WTC11 (cell line): ENCODE measurements around the gene SEL1L3. TPM values are rescaled to one million over a fixed set of nuclear protein-coding genes. Genes with fewer than 3 reads are reported as not detected.

ENCODE experiments used
- ATAC-seq: fragments of 200-7000 bp; cut with Tn5 transposase; 2 replicates; pipeline ENCODE4 v1.10.0; 2021; ENCODE audit warnings: mild to moderate bottlenecking, moderate library complexity
- CTCF ChIA-PET: fragments of 300-600 bp; sonication (Branson Sonifier 250); formaldehyde crosslinking; loops from one replicate; lab custom pipeline; 2021; ENCODE audit warnings: antibody characterized with exemption; lab: Charles Lee
- POLR2A ChIA-PET: fragments of 350-600 bp; sonication (Branson Sonifier 250); formaldehyde crosslinking; loops from one replicate; lab custom pipeline; 2021; ENCODE audit warnings: antibody characterized with exemption; lab: Charles Lee
- DNase-seq: peaks from one replicate; pipeline ENCODE4 v3.0.0; 2021; ENCODE audit warnings: low spot score
- H3K27ac Mint-ChIP-seq: 2 replicates; pipeline ENCODE4 v1.8.0; 2021; ENCODE audit warnings: mixed read lengths
- H3K27me3 Mint-ChIP-seq: 2 replicates; pipeline ENCODE4 v1.8.0; 2021; ENCODE audit warnings: low read depth, mild to moderate bottlenecking, moderate library complexity, mixed read lengths
- H3K36me3 Mint-ChIP-seq: 2 replicates; pipeline ENCODE4 v1.8.0; 2021; ENCODE audit warnings: mixed read lengths
- H3K4me1 Mint-ChIP-seq: 2 replicates; pipeline ENCODE4 v1.8.0; 2022; ENCODE audit warnings: mixed read lengths
- H3K4me3 Mint-ChIP-seq: 2 replicates; pipeline ENCODE4 v1.8.0; 2021; ENCODE audit warnings: mild to moderate bottlenecking, moderate library complexity, mixed read lengths
- H3K9me3 Mint-ChIP-seq: 2 replicates; pipeline ENCODE4 v1.8.0; 2021; ENCODE audit warnings: mixed read lengths
- CREB1 ChIP-seq: sonication (generic); formaldehyde crosslinking; IDR thresholded peaks from 2 replicates; pipeline ENCODE4 v1.8.0; 2023; ENCODE audit warnings: mild to moderate bottlenecking, missing genetic modification reagents
- FOXJ3 ChIP-seq: sonication (generic); formaldehyde crosslinking; IDR thresholded peaks from 2 replicates; pipeline ENCODE4 v1.9.0; 2021; ENCODE audit warnings: missing genetic modification reagents, mild to moderate bottlenecking, borderline replicate concordance
- GTF2I ChIP-seq: fragments of 250-450 bp; sonication (Bioruptor Pico); conservative IDR thresholded peaks from 2 replicates; pipeline ENCODE4 v1.4.0; 2021; ENCODE audit warnings: mild to moderate bottlenecking
- JAZF1 ChIP-seq: fragments of 250-450 bp; sonication (Bioruptor Pico); IDR thresholded peaks from 2 replicates; pipeline ENCODE4 v1.9.0; 2021; ENCODE audit warnings: moderate library complexity, mild to moderate bottlenecking, inconsistent platforms
- MAX ChIP-seq: sonication (generic); formaldehyde crosslinking; IDR thresholded peaks from 2 replicates; pipeline ENCODE4 v1.8.0; 2022; ENCODE audit warnings: mild to moderate bottlenecking, missing genetic modification reagents
- NR3C1 ChIP-seq: sonication (generic); formaldehyde crosslinking; conservative IDR thresholded peaks from 2 replicates; pipeline ENCODE4 v1.8.1; 2023; ENCODE audit warnings: low read depth, mild to moderate bottlenecking, missing genetic modification reagents
- OVOL2 ChIP-seq: fragments of 250-450 bp; sonication (Bioruptor Pico); IDR thresholded peaks from 2 replicates; pipeline ENCODE4 v1.9.0; 2021; ENCODE audit warnings: mild to moderate bottlenecking, borderline replicate concordance
- RORB ChIP-seq: fragments of 250-450 bp; sonication (Bioruptor Pico); IDR thresholded peaks from 2 replicates; pipeline ENCODE4 v1.9.0; 2021; ENCODE audit warnings: mild to moderate bottlenecking
- SOX15 ChIP-seq: fragments of 250-450 bp; sonication (Bioruptor Pico); IDR thresholded peaks from 2 replicates; pipeline ENCODE4 v1.9.0; 2021; ENCODE audit warnings: mild to moderate bottlenecking
- TEAD4 ChIP-seq: sonication (generic); formaldehyde crosslinking; IDR thresholded peaks from 2 replicates; pipeline ENCODE4 v1.8.0; 2022; ENCODE audit warnings: mild to moderate bottlenecking, missing genetic modification reagents
- USF2 ChIP-seq: sonication (generic); formaldehyde crosslinking; IDR thresholded peaks from 2 replicates; pipeline ENCODE4 v1.8.1; 2023; ENCODE audit warnings: mild to moderate bottlenecking, missing genetic modification reagents, moderate library complexity
- ZNF416 ChIP-seq: fragments of 250-450 bp; sonication (Bioruptor Pico); IDR thresholded peaks from 2 replicates; pipeline ENCODE4 v1.9.0; 2021; ENCODE audit warnings: mild to moderate bottlenecking, inconsistent platforms
- ZNF423 ChIP-seq: fragments of 250-450 bp; sonication (Bioruptor Pico); IDR thresholded peaks from 2 replicates; pipeline ENCODE4 v2.1.2; 2022; ENCODE audit warnings: mild to moderate bottlenecking, moderate library complexity
- ZNF512 ChIP-seq: sonication (generic); formaldehyde crosslinking; IDR thresholded peaks from 2 replicates; pipeline ENCODE4 v1.8.1; 2022; ENCODE audit warnings: missing genetic modification reagents, borderline replicate concordance
- total RNA-seq: library from RNA; stranded (reverse); gene quantifications from 3 replicates; pipeline ENCODE4 v1.2.3, GENCODE V29; 2021
- TF ChIP-seq, protein P1 (sequence below): sonication (generic); formaldehyde crosslinking; IDR thresholded peaks from 2 replicates; pipeline ENCODE4 v1.8.1; 2022; ENCODE audit warnings: low read depth, missing genetic modification reagents, borderline replicate concordance
- TF ChIP-seq, protein P2 (sequence below): fragments of 250-450 bp; sonication (Bioruptor Pico); IDR thresholded peaks from 2 replicates; pipeline ENCODE4 v2.1.2; 2022; ENCODE audit warnings: mild to moderate bottlenecking, moderate library complexity
- TF ChIP-seq, protein P3 (sequence below): sonication (generic); formaldehyde crosslinking; IDR thresholded peaks from 2 replicates; pipeline ENCODE4 v1.8.0; 2023; ENCODE audit warnings: mild to moderate bottlenecking, missing genetic modification reagents
- TF ChIP-seq, protein P4 (sequence below): sonication (generic); formaldehyde crosslinking; IDR thresholded peaks from 2 replicates; pipeline ENCODE4 v1.8.1; 2023; ENCODE audit warnings: mild to moderate bottlenecking, moderate library complexity, missing genetic modification reagents
- TF ChIP-seq, protein P5 (sequence below): sonication (generic); formaldehyde crosslinking; IDR thresholded peaks from 2 replicates; pipeline ENCODE4 v1.8.0; 2023; ENCODE audit warnings: missing genetic modification reagents, mild to moderate bottlenecking, borderline replicate concordance

SEL1L3 gene
- total RNA-seq, 1 experiment from 2014 or later: 31.5 TPM

DNA sequence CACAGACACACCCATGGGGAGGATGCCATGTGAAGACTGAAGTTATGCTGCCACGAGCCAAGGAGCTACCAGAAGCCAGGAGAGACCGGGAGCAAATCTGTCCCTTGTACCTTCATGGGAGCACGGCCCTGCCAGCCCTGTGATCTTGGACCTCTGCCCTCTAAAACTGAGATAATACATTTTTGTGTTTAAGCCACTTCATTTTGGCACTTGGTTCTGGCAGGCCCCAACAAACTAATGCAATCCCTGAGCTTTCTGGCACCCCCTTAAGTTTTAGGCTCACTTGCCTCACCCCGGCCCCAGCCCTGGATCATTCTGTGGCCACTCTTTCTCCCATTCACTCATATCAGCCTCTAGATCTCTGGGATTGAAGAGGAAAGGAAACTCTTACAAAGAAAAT is 35.4 kb downstream of the SEL1L3 start:
- no peak for ATAC-seq
- CTCF ChIA-PET: interaction anchor here (1.1 to 1.4 kb wide), 2 partner anchors 35 to 386 kb away, joined by 3 to 4 read pairs; no protein-coding TSS in a partner anchor
- no peak overlapping the region for H3K27ac Mint-ChIP-seq
- DNase-seq: no peak
- peaks cover 11% of the 10 kb centered on the region for H3K4me1 Mint-ChIP-seq
- no peaks in the 10 kb centered on the region for H3K27me3 Mint-ChIP-seq
- H3K36me3 Mint-ChIP-seq: peaks cover 11% of the 10 kb centered on the region; the same call in 1 of the 2 replicates
- H3K9me3 Mint-ChIP-seq: no peaks in the 10 kb centered on the region
- TF ChIP-seq, protein P1, sequence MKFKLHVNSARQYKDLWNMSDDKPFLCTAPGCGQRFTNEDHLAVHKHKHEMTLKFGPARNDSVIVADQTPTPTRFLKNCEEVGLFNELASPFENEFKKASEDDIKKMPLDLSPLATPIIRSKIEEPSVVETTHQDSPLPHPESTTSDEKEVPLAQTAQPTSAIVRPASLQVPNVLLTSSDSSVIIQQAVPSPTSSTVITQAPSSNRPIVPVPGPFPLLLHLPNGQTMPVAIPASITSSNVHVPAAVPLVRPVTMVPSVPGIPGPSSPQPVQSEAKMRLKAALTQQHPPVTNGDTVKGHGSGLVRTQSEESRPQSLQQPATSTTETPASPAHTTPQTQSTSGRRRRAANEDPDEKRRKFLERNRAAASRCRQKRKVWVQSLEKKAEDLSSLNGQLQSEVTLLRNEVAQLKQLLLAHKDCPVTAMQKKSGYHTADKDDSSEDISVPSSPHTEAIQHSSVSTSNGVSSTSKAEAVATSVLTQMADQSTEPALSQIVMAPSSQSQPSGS: no peak
- TF ChIP-seq OVOL2 (no peak), SOX15 (CRISPR knock-in tag) (no peak), NR3C1 (CRISPR knock-in tag) (no peak), RORB (CRISPR knock-in tag) (no peak), CREB1 (CRISPR knock-in tag) (no peak), ZNF416 (no peak)
- TF ChIP-seq, protein P2, sequence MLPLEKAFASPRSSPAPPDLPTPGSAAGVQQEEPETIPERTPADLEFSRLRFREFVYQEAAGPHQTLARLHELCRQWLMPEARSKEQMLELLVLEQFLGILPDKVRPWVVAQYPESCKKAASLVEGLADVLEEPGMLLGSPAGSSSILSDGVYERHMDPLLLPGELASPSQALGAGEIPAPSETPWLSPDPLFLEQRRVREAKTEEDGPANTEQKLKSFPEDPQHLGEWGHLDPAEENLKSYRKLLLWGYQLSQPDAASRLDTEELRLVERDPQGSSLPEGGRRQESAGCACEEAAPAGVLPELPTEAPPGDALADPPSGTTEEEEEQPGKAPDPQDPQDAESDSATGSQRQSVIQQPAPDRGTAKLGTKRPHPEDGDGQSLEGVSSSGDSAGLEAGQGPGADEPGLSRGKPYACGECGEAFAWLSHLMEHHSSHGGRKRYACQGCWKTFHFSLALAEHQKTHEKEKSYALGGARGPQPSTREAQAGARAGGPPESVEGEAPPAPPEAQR: no peak
- POLR2A ChIA-PET: no interaction called here
- H3K4me3 Mint-ChIP-seq: no peak overlapping the region

DNA sequence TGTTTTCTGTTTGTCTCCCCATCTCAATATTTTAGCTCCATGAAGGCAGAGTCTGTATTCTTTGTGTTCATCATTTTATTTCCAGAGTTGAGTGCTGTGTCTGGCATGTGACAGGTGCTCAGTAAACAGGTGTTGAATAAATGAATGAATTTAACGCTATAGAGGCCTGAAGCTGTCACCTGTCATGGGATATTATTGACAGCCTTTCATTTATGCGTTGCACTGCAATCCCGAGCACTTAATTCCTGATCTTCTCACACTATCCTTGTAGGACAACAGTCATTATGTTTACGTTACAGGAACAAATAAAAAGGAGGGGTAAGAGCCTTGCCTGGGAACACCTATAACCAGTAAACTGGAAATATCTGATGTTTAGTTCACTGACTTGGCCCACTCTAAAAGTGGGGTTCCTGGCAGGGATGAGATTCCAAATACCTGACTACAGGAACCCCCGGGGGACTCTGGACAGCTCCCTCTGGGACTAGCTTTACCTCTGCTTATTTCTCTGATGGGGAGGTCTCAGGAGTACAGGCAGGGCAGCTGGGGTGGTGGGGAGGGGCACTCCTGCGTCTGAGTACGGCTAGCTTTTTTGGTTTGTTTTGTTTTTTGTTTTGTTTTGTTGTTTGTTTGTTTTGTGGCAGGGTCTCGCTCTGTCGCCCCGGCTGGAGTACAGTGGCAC is 36.6 kb downstream of the SEL1L3 start:
- no peak for ATAC-seq
- Mint-ChIP-seq H3K9me3 (no peaks in the 10 kb centered on the region), H3K27ac (no peak overlapping the region), H3K27me3 (no peaks in the 10 kb centered on the region), H3K4me3 (no peak overlapping the region), H3K36me3 (peaks cover 10% of the 10 kb centered on the region), H3K4me1 (peaks cover 20% of the 10 kb centered on the region)
- DNase-seq: no peak
- ChIA-PET CTCF (interaction anchor here (0.9 to 1.4 kb wide), 3 partner anchors 9 to 385 kb away, joined by 3 to 8 read pairs (median 3); no protein-coding TSS in a partner anchor), POLR2A (interaction anchor here (0.6 kb wide), 1 partner anchor 1034 kb away, joined by 6 read pairs; no protein-coding TSS in a partner anchor)
- no peak for TF ChIP-seq ZNF423 (CRISPR knock-in tag)
- no peak for TF ChIP-seq USF2 (CRISPR knock-in tag)
- no peak for TF ChIP-seq MAX (CRISPR knock-in tag)
- TF ChIP-seq TEAD4 (CRISPR knock-in tag): no peak
- TF ChIP-seq SOX15 (CRISPR knock-in tag): no peak
- TF ChIP-seq, protein P3, sequence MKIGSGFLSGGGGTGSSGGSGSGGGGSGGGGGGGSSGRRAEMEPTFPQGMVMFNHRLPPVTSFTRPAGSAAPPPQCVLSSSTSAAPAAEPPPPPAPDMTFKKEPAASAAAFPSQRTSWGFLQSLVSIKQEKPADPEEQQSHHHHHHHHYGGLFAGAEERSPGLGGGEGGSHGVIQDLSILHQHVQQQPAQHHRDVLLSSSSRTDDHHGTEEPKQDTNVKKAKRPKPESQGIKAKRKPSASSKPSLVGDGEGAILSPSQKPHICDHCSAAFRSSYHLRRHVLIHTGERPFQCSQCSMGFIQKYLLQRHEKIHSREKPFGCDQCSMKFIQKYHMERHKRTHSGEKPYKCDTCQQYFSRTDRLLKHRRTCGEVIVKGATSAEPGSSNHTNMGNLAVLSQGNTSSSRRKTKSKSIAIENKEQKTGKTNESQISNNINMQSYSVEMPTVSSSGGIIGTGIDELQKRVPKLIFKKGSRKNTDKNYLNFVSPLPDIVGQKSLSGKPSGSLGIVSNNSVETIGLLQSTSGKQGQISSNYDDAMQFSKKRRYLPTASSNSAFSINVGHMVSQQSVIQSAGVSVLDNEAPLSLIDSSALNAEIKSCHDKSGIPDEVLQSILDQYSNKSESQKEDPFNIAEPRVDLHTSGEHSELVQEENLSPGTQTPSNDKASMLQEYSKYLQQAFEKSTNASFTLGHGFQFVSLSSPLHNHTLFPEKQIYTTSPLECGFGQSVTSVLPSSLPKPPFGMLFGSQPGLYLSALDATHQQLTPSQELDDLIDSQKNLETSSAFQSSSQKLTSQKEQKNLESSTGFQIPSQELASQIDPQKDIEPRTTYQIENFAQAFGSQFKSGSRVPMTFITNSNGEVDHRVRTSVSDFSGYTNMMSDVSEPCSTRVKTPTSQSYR (CRISPR knock-in tag): no peak
- no peak for TF ChIP-seq ZNF512 (CRISPR knock-in tag)
- TF ChIP-seq, protein P4, sequence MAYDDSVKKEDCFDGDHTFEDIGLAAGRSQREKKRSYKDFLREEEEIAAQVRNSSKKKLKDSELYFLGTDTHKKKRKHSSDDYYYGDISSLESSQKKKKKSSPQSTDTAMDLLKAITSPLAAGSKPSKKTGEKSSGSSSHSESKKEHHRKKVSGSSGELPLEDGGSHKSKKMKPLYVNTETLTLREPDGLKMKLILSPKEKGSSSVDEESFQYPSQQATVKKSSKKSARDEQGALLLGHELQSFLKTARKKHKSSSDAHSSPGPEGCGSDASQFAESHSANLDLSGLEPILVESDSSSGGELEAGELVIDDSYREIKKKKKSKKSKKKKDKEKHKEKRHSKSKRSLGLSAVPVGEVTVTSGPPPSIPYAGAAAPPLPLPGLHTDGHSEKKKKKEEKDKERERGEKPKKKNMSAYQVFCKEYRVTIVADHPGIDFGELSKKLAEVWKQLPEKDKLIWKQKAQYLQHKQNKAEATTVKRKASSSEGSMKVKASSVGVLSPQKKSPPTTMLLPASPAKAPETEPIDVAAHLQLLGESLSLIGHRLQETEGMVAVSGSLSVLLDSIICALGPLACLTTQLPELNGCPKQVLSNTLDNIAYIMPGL (CRISPR knock-in tag): no peak
- TF ChIP-seq FOXJ3 (CRISPR knock-in tag): no peak
- no peak for TF ChIP-seq JAZF1 (CRISPR knock-in tag)
- no peak for TF ChIP-seq GTF2I
- TF ChIP-seq, protein P5, sequence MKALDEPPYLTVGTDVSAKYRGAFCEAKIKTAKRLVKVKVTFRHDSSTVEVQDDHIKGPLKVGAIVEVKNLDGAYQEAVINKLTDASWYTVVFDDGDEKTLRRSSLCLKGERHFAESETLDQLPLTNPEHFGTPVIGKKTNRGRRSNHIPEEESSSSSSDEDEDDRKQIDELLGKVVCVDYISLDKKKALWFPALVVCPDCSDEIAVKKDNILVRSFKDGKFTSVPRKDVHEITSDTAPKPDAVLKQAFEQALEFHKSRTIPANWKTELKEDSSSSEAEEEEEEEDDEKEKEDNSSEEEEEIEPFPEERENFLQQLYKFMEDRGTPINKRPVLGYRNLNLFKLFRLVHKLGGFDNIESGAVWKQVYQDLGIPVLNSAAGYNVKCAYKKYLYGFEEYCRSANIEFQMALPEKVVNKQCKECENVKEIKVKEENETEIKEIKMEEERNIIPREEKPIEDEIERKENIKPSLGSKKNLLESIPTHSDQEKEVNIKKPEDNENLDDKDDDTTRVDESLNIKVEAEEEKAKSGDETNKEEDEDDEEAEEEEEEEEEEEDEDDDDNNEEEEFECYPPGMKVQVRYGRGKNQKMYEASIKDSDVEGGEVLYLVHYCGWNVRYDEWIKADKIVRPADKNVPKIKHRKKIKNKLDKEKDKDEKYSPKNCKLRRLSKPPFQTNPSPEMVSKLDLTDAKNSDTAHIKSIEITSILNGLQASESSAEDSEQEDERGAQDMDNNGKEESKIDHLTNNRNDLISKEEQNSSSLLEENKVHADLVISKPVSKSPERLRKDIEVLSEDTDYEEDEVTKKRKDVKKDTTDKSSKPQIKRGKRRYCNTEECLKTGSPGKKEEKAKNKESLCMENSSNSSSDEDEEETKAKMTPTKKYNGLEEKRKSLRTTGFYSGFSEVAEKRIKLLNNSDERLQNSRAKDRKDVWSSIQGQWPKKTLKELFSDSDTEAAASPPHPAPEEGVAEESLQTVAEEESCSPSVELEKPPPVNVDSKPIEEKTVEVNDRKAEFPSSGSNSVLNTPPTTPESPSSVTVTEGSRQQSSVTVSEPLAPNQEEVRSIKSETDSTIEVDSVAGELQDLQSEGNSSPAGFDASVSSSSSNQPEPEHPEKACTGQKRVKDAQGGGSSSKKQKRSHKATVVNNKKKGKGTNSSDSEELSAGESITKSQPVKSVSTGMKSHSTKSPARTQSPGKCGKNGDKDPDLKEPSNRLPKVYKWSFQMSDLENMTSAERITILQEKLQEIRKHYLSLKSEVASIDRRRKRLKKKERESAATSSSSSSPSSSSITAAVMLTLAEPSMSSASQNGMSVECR: no peak
